CD4-positive, alpha-beta T cell treated with Interferon gamma for 1 hour (primary cell): ENCODE measurements around the gene DLGAP3.

Source experiments
- DNase-seq: peaks from one replicate; pipeline ENCODE4 v3.0.0-alpha.2; 2020

DLGAP3 gene

DNA sequence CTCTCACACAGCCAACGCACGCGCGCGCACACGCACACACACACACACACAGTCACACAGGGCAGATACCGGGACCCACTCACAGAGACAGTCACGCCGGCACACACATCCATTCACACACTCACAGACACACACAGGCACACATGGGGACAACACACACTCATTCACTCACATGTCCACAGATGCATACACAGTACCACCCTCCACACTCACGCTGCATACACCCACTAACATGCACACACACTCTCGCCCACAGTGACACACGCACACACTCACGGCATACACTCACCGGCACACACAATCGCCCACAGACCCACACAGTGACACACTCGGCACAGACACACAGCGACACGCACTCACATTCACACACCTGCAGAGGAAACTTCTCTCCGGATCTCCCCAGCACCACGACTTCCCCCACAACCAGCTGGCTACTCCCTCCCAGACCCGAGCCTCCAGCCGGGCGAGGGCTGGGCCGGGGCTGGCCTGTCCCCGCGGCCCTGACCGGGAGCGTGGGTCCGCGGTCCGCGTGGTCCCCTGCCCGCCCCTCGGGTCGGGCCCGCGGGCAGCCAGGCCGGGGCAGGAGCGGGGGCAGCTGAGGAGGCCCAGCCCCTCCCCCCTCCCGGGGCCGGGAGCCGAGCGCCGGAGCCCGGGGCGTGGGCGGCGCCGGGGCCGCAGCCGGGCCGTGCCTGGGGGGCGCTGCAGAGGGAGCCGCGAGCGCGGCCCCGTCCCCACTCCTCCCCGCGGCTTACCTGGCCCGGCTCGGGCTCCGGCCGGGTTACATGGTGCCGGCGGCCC, 552 bp downstream of the DLGAP3 start:
- DNase-seq: peak; percentile 29

DNA sequence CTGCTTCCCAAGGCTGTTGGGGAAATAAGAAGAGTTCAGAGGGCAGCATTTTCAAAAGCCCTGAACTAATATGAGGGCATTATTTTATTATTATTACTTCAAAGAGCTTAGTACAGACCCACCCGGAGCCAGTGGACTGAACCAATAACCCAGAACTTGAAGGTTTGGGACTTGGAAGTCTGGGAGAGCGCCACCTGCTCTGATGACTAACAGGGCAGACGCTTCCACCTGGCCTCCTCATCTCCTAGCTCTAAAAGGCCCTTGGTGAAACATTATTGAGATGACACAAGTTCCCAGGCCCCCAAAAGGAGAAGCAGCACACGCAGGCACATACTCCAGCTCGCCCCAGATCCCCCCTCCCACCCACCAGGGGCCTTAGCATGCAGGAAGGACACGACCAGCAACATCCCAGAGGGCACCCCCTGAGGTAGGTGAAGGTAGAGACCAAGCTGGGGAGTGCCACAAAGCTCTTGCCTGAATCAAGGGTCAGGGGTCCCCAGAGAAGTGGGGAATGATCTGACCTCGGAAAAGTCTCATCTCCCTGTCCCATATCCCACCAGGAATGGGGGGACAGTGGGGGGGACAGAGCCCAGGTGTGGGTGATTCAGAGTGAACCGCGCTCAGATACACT, 1.3 kb downstream of the DLGAP3 start:
- no peak for DNase-seq

DNA sequence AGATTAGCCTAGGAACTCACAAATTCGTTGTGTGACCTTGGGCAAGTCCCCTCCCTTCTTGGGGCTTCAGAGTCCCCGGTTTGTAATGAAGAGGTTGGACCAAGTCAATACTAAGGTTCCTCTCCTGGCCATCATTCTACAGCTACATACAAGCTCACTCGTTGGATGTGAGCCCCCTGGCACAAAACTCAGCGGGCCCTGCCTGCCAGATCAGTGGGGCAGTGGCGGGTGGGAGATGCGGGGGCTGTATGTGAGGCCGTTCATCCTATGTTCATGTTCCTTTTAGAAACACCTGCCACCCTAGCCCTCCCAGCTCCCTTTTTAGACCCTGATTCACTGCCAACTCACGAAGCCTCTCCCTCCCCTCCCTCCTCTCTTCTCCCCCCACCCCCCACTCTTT, 2.1 kb downstream of the DLGAP3 start:
- no peak for DNase-seq

DNA sequence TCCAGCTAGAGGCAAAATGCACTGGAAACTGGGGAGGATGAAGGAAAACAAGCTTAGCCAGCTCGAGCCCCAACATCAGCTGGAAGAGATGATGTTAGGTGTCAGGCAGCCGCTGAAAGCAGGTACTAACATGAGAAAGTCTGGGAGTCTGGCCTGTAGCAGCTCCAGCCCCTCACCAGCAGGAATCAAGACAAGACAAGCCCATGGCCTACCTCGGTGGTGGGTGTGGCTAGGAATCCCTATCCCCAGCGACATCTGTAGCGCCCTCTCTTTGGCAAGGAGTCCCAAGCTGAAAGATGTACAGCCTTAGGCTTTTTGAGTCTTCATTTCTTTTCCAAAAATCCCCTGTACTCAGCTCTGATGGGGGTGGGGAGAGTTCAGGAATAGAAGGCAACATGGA, 2.6 kb downstream of the DLGAP3 start:
- DNase-seq: no peak

DNA sequence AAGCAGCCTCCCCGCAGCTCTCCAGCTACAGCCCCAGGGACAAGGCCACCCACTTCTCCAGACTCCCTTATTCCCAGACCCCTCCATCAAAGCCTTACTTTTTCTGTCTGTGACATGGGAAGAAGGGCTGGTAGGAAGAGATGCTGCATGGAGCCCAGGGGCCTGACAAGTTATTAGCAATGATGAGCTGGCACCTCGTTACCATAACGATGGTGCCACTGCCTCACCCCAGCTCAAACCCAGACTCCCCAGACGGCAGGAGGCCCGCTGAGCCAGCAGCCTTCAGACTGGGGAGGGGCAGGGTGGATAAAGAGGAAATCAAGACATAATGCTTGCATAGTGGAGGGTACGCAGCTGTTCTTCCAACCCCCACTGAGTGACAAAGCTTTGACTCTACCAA, 3.3 kb downstream of the DLGAP3 start:
- DNase-seq: no peak

DNA sequence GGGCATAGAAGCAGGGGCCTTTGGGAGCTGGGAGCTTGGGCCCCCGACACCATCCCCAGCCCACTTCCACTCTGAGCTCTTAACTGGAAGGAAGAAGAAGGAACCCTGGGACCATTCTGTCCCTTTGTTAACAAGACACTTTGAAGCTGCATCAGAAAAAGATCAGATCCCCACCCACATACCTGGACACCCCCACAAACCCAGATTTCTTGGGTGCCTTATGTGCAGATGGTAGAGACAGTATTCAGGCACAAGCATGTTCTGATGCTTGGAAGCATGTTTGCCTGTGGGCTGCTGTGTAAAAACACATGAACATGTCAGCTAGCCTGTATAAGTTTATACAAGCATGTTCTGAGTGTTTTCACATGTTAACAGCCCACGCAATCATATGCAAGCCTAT, 3.7 kb downstream of the DLGAP3 start:
- DNase-seq: no peak

DNA sequence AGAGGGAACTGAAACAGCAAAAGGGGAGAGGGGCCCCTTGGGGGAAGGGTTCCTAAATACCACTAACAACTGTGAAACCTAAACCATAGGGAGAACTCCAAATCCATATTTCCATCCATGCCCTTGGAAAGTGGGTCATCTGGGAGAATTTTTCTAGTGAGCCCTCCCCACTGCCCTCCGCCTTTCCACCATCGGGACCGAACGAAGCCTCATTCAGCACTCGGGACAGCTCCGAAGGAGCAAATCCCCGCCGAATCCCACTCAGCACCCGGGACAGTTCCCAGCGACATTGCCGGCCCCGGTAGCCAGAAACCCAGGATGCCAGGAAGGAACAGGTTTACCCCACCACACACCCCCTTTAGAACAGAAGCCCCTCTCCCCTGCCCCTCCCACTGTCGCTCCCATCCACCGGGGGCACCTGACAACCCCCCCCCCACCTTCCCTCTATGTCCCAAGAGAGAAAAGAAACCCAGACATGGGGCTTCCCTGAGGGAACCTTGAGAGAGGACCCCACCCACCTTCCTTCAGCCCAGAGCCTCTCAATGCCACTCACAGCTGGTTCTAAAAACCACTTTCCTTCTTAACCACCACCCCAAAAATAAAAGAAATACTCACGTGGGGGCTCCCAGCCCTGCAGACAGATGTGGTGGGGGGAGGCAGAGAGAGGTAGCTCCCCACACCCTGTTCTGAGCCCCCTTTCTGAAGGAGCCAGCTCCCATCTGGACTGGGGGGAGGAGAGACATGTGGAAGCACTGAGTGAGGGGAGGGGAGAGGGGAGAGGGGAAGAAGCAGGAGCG, 4.5 kb downstream of the DLGAP3 start:
- peak; percentile 19 for DNase-seq

DNA sequence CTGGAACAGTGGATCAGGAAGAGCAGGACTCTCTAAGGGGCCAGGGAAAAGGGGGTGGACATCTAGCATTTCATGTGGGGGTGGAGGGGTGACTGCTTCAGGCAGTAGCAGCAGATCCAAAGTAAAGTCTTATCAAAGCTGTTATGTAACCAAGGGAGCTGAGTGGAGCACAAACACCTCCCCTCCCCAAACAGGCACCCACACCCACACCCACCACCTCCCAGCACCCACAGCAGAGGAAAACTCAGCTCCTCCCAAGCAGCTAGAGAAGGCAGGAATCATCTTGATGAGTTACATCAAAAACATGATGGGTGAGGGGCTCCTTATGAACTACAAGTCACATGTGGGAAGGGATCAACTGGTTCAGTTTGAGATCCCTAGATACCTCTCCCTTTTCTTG, 6.0 kb downstream of the DLGAP3 start:
- DNase-seq: no peak

DNA sequence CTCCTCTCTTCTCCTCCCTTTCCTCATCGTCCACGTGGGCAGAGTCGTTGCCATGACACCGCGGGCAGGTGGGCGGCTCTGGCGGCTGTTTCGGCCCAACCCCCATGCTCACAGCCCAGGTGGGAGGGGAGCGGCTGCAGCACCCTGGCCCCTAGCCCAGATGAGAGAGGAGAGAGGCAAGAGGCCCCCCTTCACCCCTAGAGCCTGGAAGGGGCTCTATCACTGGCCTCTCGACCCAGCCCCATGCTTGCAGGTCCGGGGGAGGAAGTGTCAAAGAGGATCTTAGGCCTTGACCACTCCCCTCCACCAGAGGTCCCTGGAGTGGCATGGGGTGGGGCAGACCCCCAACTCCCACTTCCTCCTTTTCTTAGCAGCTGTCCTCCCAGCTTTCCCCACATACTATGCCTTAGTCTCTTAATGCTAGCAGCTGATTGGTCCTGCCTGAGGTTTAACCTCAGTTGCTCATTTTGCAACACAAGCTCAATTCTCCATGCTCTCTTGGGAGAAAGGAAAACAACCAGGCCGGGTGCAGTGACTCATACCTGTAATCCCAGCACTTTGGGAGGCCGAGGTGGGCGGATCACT, 10.4 kb downstream of the DLGAP3 start:
- peak; percentile 30 for DNase-seq

DNA sequence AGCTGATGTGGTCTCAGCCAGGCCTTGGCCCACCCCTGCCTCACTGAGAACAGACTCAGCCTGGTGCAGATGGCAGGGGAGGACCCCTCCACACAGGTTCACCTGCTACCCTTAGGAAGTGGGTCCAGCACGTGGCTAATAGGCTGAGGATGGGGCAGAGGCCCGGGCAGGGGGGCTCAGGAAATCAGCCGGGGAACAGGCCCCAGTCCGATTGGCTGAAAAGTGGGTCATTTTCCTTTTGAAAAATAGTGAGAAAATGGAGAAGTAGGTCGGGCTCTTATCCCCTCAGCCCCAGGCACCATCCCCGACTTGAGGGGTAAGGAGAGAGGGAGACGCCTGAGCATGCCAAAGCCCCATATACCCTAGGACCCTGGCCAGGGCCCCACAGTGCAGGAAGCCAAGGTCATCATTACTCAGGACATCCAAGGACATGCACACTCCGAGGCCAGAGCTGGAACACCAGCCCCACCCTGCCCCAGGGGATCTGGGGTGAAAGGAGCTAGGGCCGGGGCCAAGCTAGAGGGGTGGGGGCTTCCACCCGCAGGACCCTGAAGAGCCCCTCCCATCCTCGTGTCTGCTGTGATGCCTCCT, 11.0 kb downstream of the DLGAP3 start:
- no peak for DNase-seq

DNA sequence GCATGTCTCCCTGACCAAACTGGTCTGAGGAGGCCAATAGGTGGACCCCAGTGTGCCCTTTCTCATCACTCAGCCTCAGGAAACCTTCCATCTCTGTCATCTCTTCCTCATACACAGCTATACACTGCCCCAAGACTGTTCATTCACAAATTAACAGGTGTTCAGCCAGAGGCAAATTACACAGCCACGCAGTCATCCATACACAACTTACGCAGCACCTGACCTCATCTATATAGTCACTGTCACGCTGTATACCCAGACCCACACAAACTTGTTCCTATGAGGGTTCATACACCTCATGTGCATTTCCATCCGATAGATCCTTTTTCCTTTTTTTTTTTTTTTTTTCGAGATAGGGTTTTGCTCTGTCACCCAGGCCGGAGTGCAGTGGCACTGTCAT, 12.4 kb downstream of the DLGAP3 start:
- no peak for DNase-seq

DNA sequence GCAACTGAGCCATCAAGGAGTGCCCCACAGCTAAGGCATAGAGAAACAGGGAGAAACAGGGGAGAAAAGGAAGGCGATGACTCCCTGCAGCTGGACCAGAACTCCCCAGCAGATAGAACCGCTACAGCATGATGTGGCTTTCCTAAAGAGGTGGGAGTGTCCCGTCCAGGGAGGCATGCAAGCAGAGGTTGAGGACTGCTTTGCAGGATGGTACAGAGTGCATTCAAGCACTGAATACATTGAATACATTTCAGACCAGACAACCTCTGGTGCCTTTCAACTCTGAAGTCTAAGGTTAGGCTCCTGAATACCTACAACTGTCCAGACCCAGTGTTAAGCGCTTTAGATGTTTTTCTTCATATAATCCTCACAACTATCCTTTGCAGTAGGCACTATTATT, 13.3 kb downstream of the DLGAP3 start:
- no peak for DNase-seq

DNA sequence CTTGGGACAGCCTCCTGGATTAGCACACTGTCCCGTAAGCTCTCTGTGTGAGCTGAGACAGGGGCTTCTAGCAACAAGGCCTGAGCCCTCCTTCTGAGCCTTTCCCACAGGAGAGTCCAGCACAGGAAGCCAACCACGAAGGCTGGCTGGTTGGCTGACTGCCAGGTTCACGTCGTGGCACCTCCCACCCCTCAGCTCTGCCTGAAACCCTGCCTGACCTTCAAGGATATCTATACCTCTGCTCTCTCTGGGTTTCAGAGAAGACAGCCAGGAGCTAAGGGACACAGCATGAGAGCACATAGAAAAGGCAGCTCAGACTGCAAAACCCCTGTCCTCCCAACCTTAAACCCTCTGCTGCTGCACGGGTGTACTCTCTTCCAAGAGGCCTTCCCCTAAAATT, 13.9 kb downstream of the DLGAP3 start:
- no peak for DNase-seq

DNA sequence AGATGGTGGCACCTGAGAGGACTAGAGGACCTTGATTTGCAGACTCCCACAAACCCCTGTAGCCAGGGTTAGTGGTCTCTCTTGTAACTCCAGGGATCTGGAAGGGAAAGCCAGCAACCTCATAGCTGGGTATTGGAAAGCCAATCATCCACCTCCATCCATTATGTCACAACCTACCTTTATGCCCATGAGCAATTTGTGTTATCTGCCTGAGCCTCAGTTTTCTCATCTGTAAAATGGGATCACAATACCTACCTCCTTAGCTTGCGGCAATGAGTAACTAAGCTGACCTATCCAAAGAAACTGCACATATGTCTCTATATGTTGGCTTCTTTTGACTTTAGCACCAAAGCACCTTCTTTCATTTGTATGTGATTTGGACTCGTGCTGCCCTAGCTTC, 14.5 kb downstream of the DLGAP3 start:
- no peak for DNase-seq

DNA sequence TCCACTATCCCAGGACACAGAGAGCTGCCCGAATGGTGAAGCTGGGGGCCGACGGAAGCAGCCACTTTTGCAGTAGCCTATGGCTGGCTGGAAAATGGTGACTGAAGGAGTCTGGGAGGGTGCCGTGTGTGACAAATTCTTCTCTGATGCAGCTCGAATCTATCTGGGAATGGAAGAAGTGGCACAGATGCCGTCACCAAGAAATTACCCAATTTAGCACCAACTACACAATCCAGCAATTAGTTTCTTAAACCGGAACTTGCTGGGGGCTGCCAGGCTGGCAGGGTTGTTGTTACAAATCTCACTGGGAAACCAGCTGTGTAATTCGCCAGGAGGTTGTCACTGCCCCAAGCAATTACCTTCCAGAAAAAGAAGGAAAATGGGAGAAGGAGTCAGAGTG, 18.0 kb downstream of the DLGAP3 start:
- DNase-seq: no peak

DNA sequence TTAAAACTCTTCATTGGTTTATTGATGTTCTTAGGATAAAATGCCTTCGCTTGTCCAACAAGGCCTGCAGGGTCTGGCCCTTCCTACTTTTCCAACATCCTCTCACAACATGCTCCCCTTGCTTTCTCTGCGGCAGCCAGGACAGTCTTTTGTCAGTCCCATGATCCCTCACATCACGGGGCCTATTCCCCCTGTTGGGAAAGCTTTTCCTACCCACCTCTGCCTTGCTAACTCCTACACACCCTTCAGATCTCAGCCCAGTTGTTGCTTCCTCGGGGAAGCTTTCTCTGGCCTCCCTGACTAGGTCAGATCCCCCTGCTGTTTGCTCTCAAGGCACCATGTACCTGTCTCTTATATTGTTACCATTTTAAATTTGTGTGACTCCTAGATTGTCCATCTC, 19.0 kb downstream of the DLGAP3 start:
- no peak for DNase-seq

DNA sequence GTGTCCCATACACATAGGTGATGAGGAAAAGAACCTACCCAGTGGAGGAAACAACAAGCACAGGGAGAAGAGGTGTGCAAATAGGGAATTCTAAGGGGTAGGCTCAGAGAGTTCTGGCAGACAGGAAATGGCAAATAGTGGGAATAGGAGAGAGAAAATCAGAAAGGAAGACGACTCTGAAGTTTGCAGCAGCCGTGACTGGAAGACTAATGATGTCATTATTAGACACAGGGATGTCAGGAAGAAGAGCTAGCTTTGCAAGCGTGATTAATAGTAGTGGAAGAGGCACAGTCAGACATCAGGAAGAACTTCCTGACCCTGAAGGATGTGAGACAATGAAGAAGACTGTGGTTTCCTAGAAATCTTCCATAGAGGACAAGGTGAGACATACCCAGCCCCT, 21.1 kb downstream of the DLGAP3 start:
- DNase-seq: no peak

DNA sequence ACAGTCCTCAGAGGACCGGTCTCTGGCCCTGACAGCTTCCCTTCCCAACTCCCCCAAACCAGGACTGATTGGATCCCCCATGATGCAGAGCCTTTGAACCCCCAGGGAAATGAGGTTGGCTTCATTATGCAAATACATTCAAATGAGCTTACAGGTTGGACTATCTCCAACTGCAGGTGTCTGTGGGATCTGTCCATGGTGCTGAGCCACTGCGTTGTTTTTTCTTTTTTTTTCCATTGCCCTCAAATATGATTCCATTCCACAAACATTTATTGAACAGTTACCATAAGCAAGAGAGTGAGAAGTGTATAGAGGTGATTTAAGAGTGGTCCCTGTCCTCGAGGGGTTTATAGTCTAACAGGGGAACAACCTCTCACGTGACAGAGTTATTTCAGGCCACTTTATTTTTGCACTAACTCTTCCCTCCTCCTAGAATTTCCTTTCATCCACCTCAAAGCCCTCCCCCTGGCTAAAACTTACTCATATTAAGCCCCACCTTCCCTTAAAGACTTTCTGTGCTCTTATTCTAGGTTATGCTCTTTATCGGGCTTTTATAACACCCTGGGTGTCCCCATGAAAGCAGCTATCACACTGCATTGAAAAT, 21.9 kb downstream of the DLGAP3 start:
- no peak for DNase-seq

DNA sequence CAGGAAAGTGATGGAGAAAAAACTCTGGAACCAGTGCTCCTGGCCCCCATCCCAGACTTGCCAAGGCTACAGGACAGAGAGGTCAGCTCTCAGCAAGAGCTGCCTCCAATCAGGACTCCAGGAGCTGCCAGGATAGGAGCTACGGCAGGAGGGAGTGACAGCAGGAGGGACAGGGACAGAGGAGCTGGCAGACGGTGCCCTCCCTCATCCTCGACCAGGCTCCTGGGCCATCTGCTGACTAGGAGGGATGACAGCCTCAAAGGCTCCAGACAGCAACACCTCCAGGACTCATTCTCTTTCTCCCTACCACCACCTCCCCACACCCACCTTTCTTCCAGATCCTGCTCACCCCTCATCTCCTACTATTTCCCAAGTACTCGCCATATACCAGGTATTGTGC, 22.7 kb downstream of the DLGAP3 start:
- no peak for DNase-seq

DNA sequence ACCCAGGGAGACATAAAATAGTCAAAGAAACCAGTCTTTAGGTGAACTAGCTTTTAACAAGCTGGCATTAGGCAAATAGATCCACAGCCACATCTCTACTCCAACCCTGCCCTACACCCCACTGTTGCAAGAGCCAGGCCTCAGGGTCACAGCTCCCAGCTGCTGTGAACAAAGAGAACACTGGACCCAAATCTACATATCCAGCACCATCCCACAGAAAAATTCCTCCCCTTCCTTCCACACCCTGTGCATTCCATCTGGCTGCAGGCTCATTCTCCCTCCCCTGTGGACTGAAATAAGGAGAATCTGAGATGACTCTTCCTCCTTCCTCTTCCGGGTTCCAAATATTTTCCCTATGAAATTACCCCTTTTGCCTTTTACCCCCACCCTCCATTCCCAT, 23.2 kb downstream of the DLGAP3 start:
- DNase-seq: no peak

DNA sequence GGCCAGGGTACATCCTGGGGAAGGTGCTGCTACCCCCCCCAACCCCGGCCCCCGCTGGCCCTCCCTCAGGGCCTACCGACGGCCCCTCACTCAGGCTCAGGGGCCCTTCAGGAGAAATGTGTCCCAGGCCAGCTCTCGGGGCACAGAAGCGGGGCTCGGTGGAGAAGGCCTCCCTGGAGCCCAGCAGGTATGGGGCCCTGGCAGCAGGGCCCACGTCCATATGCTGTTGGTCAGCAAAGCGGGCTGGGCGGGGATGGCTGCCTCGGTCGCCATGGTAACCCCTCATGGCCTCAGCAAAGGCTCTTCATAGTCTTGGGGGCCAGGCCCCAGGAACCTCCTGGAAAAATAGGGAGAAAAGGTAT, 24.4 kb downstream of the DLGAP3 start:
- no peak for DNase-seq

DNA sequence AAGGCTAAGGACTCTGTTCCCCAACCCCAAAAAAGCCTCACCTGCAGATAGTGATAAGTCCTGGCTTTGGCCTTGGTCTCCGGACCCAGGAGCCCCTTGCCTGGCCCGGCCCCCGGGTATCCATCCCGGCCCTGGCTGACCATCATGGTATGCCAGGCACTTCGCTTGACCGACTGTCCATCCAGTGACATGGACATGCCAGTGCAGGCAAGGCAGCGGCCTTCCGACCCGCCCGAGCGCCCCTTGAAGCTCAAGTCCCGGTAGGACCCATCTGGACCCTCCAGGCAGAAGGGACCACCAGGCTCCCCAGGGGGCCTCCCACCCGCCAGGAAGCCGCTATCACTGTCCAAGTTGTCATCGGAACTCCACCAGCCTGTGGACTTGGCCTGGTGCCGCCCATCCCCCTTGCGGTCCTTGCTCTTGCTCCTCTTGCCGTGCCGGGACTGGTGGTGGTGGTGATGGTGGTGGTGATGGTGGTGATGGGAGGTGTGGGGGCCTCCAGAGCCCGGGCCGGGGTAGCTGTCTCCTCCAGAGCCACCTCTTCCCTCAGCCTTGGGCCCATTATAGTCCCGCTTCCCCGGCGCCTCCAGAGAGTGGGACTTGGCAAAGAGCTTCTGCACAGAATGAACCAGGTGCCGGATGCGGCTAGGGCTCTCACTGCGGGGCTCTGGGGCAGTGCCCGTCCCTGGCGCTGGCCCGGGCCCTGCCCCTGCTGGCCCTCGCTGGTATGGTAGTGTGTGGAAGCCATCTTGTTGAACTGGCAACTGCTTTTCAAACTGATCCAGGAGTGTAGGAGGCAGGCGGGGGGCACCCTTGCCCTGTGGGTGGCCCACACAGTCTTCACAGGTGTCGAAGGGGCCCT, 25.0 kb downstream of the DLGAP3 start:
- no peak for DNase-seq
